ENCODE results near the gene PACS1. TPM values are rescaled to one million over a fixed set of nuclear protein-coding genes. Genes with fewer than 3 reads are reported as not detected.

The PACS1 gene
- total and polyA plus RNA-seq, 2 donors, result 9.2 to 29.5 TPM

DNA sequence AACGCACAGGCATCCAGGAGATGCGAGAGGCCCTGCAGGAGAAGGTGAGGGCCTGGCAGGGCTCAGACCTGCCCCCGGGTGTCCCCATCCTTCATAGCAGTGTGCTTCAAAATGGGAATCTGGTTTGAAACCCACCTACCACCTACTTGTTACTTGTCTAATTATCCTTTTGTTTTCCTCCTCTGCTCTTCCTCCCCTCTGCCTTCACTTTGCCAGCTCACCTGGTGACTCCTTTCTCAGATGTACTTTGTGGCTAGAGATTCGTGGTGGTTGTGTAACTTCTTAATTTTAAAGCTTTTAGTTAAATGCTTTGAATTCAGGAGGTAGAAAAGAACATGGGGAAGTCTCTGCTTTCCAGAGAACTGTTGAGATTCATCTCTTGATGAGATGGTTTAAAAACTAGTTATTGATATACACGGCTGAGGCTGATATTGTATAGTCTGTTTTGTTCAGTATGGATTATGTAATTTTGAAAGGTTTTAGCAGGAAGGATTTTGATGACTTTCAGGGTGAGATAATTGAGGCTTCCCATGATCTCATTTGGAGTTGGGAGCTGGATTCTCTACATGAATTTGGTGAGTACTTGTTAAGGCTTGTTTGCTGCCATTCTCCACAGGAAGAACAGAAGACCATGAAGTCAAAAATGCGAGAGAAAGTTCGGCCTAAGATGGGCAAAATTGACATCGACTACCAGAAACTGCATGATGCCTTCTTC is 9.9 kb upstream of the PACS1 start:
- Histone ChIP-seq H3K4me1 (ENCODE audit: control insufficient read depth in 2 of 2, insufficient read depth in 2 of 2, low read length in 2 of 2) (no peaks in the 10 kb centered on the region), H3K36me3 (ENCODE audit: control insufficient read depth in 2 of 2, insufficient read depth in 2 of 2, low read length in 1 of 2) (peaks cover 80 to 95% of the 10 kb centered on the region in 2 donors), H3K9me3 (ENCODE audit: control insufficient read depth in 2 of 2, insufficient read depth in 1 of 2, low read length in 1 of 2) (no peaks in the 10 kb centered on the region), H3K4me3 (ENCODE audit: low read length in 2 of 2) (no peak overlapping the region), H3K27me3 (ENCODE audit: control insufficient read depth in 2 of 2, insufficient read depth in 1 of 2, low read length in 1 of 2) (no peaks in the 10 kb centered on the region), H3K27ac (ENCODE audit: low read depth in 1 of 2, low read length in 1 of 2) (no peak overlapping the region)
- 86% methylated on average over 8 of the region's 8 CpGs for WGBS
- no peak for DNase-seq (ENCODE audit: low read depth in 6 of 9, low spot score in 9 of 9)

DNA sequence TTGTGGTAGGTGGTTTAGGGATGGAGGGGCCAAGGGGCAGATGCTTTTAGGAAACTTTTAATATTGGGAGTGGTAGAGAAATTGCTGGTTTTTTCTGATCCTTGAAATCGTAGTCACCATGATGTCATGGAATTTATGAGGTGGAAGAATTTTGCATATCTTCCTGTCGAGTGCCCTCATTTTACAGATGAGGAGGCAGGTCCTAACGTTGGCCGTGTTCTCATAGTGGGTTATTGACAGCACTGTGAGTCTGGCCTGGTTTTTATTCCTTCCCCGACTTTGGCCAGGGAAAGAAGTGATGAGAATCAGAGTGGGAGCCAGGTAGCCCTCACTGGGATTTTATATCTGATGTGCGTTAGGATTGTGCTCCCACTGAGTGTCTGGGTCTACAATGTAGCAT is 8.8 kb upstream of the PACS1 start:
- Histone ChIP-seq H3K9me3 (ENCODE audit: control insufficient read depth in 2 of 2, insufficient read depth in 1 of 2, low read length in 1 of 2) (no peaks in the 10 kb centered on the region), H3K4me1 (ENCODE audit: control insufficient read depth in 2 of 2, insufficient read depth in 2 of 2, low read length in 2 of 2) (no peaks in the 10 kb centered on the region), H3K36me3 (ENCODE audit: control insufficient read depth in 2 of 2, insufficient read depth in 2 of 2, low read length in 1 of 2) (peaks cover 80 to 92% of the 10 kb centered on the region in 2 donors), H3K27me3 (ENCODE audit: control insufficient read depth in 2 of 2, insufficient read depth in 1 of 2, low read length in 1 of 2) (no peaks in the 10 kb centered on the region), H3K4me3 (ENCODE audit: low read length in 2 of 2) (no peak overlapping the region), H3K27ac (ENCODE audit: low read depth in 1 of 2, low read length in 1 of 2) (no peak overlapping the region)
- DNase-seq (ENCODE audit: low read depth in 6 of 9, low spot score in 9 of 9), result no peak
- WGBS, result 97% methylated on average over 6 of the region's 6 CpGs

DNA sequence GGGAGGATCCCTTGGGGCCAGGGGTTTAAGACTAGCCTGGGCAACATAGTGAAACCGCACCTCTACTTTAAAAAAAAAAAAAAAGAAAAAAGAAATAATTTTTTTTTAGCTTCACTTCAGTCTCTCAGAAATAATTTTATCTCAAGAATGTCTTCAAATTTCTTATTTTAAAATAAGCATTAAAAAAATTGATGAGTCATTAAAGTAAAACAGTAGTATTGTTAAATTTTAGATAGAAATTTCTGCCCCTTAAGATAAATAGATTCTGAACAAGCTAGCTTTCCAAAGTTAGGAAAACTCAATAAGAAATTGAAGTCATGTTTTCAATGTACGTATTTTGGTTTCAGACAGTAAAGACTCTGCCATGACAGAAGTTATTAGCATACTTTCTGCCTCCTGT is 7.7 kb upstream of the PACS1 start:
- no peak for DNase-seq (ENCODE audit: low read depth in 6 of 9, low spot score in 9 of 9)
- H3K4me1 ChIP-seq (ENCODE audit: control insufficient read depth in 2 of 2, insufficient read depth in 2 of 2, low read length in 2 of 2), result no peaks in the 10 kb centered on the region
- no peaks in the 10 kb centered on the region for H3K27me3 ChIP-seq (ENCODE audit: control insufficient read depth in 2 of 2, insufficient read depth in 1 of 2, low read length in 1 of 2)
- H3K36me3 ChIP-seq (ENCODE audit: control insufficient read depth in 2 of 2, insufficient read depth in 2 of 2, low read length in 1 of 2), result peaks cover 81 to 92% of the 10 kb centered on the region in 2 donors
- no peak overlapping the region for H3K27ac ChIP-seq (ENCODE audit: low read depth in 1 of 2, low read length in 1 of 2)
- 100% methylated on average over 2 of the region's 2 CpGs for WGBS
- no peaks in the 10 kb centered on the region for H3K9me3 ChIP-seq (ENCODE audit: control insufficient read depth in 2 of 2, insufficient read depth in 1 of 2, low read length in 1 of 2)
- no peak overlapping the region for H3K4me3 ChIP-seq (ENCODE audit: low read length in 2 of 2)

DNA sequence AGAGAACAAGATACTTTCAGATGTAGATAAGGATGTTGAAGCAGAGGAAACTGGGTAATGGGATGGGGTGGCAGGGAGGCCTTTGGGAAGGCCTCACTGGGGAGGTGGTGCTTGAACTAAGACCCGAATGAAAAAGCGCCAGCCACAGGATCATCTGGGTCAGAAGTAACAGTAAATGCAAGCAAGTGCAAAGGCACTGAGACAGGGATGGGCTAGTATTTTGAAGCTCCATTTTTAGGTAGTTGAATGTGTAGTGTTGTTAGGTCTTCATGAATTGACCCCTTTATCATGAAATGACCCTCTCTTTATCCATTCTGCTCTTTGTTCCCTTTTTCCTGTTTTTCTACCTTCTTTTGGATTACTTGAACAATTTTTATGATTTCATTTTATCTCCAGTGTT is 6.2 kb upstream of the PACS1 start:
- H3K4me1 ChIP-seq (ENCODE audit: control insufficient read depth in 2 of 2, insufficient read depth in 2 of 2, low read length in 2 of 2), result peaks cover 0 to 11% of the 10 kb centered on the region in 2 donors
- no peak overlapping the region for H3K27ac ChIP-seq (ENCODE audit: low read depth in 1 of 2, low read length in 1 of 2)
- H3K9me3 ChIP-seq (ENCODE audit: control insufficient read depth in 2 of 2, insufficient read depth in 1 of 2, low read length in 1 of 2), result no peaks in the 10 kb centered on the region
- peaks cover 82 to 94% of the 10 kb centered on the region in 2 donors for H3K36me3 ChIP-seq (ENCODE audit: control insufficient read depth in 2 of 2, insufficient read depth in 2 of 2, low read length in 1 of 2)
- no peaks in the 10 kb centered on the region for H3K27me3 ChIP-seq (ENCODE audit: control insufficient read depth in 2 of 2, insufficient read depth in 1 of 2, low read length in 1 of 2)
- H3K4me3 ChIP-seq (ENCODE audit: low read length in 2 of 2), result no peak overlapping the region
- WGBS, result 100% methylated on average over 2 of the region's 2 CpGs
- DNase-seq (ENCODE audit: low read depth in 6 of 9, low spot score in 9 of 9), result no peak

DNA sequence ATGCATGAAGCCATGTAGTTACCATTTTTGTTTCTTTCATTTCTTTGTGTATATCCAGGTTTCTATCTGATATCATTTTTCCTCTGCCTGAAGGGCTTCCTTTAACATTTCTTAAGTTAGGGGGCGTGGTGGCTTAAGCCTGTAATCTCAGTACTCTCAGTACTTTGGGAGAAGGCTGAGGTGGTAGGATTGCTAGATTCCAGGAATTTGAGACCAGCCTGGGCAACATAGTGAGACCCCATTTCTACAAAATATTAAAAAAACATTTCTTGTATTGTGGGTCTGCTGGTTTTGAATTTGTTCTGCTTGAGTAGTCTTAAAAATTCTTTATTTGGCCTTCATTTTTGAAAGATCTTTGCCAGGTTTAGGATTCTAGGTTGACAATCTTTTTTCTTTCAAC is 5.5 kb upstream of the PACS1 start:
- no peaks in the 10 kb centered on the region for H3K27me3 ChIP-seq (ENCODE audit: control insufficient read depth in 2 of 2, insufficient read depth in 1 of 2, low read length in 1 of 2)
- H3K27ac ChIP-seq (ENCODE audit: low read depth in 1 of 2, low read length in 1 of 2), result no peak overlapping the region
- no peaks in the 10 kb centered on the region for H3K9me3 ChIP-seq (ENCODE audit: control insufficient read depth in 2 of 2, insufficient read depth in 1 of 2, low read length in 1 of 2)
- H3K4me1 ChIP-seq (ENCODE audit: control insufficient read depth in 2 of 2, insufficient read depth in 2 of 2, low read length in 2 of 2), result peaks cover 6 to 18% of the 10 kb centered on the region in 2 donors
- H3K4me3 ChIP-seq (ENCODE audit: low read length in 2 of 2), result no peak overlapping the region
- WGBS, result 98% methylated on average over 1 of the region's 1 CpG
- H3K36me3 ChIP-seq (ENCODE audit: control insufficient read depth in 2 of 2, insufficient read depth in 2 of 2, low read length in 1 of 2), result peaks cover 76 to 92% of the 10 kb centered on the region in 2 donors
- no peak for DNase-seq (ENCODE audit: low read depth in 6 of 9, low spot score in 9 of 9)

DNA sequence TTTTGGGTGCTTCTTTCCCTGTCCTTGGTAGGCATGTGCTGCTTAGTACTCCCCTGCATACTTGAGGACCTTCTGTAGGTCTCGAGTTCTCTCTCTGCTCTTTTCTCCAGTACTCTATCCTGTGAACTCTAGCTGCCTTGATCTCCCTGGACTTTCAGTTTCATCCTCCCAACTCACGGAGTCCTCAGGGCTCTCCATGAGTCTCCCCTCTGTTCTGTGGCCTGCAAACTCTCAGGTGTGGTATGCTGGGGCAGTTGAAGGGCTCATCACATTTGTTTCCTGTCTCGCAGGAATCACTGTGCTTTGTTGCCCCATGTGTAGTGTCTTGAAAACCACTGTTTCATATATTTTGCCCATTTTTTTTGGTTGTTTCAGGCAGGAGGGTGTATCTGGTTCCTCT is 3.3 kb upstream of the PACS1 start:
- Histone ChIP-seq H3K4me3 (ENCODE audit: low read length in 2 of 2) (no peak overlapping the region), H3K27ac (ENCODE audit: low read depth in 1 of 2, low read length in 1 of 2) (no peak overlapping the region), H3K9me3 (ENCODE audit: control insufficient read depth in 2 of 2, insufficient read depth in 1 of 2, low read length in 1 of 2) (no peaks in the 10 kb centered on the region), H3K36me3 (ENCODE audit: control insufficient read depth in 2 of 2, insufficient read depth in 2 of 2, low read length in 1 of 2) (peaks cover 55 to 70% of the 10 kb centered on the region in 2 donors), H3K27me3 (ENCODE audit: control insufficient read depth in 2 of 2, insufficient read depth in 1 of 2, low read length in 1 of 2) (no peaks in the 10 kb centered on the region), H3K4me1 (ENCODE audit: control insufficient read depth in 2 of 2, insufficient read depth in 2 of 2, low read length in 2 of 2) (peaks cover 9 to 30% of the 10 kb centered on the region in 2 donors)
- DNase-seq (ENCODE audit: low read depth in 6 of 9, low spot score in 9 of 9), result no peak
- WGBS, result 51% methylated on average over 3 of the region's 3 CpGs

DNA sequence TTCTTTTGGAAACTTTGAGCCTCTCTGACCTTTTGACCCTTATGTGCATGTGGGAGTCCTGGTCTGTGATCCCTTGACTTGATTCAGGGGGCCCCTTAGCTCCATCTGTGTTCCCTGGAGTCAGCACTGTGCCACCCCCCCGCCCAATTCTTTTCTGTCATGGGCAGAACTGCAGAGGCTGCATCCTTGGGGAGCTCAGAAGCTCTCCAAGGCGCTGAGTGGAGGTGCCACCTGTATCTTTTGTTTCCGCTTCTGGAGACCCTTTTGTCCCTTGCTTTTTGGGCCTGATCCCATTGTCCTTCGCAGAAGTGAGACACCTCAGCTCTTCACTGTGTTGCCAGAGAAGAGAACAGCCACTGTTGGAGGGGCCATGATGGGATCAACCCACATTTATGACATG is 2.4 kb upstream of the PACS1 start:
- Histone ChIP-seq H3K27me3 (ENCODE audit: control insufficient read depth in 2 of 2, insufficient read depth in 1 of 2, low read length in 1 of 2) (no peaks in the 10 kb centered on the region), H3K27ac (ENCODE audit: low read depth in 1 of 2, low read length in 1 of 2) (no peak overlapping the region), H3K4me1 (ENCODE audit: control insufficient read depth in 2 of 2, insufficient read depth in 2 of 2, low read length in 2 of 2) (peaks cover 9 to 36% of the 10 kb centered on the region in 2 donors), H3K36me3 (ENCODE audit: control insufficient read depth in 2 of 2, insufficient read depth in 2 of 2, low read length in 1 of 2) (peaks cover 54 to 67% of the 10 kb centered on the region in 2 donors), H3K9me3 (ENCODE audit: control insufficient read depth in 2 of 2, insufficient read depth in 1 of 2, low read length in 1 of 2) (no peaks in the 10 kb centered on the region), H3K4me3 (ENCODE audit: low read length in 2 of 2) (no peak overlapping the region)
- WGBS, result 98% methylated on average over 4 of the region's 4 CpGs
- DNase-seq (ENCODE audit: low read depth in 6 of 9, low spot score in 9 of 9), result no peak

DNA sequence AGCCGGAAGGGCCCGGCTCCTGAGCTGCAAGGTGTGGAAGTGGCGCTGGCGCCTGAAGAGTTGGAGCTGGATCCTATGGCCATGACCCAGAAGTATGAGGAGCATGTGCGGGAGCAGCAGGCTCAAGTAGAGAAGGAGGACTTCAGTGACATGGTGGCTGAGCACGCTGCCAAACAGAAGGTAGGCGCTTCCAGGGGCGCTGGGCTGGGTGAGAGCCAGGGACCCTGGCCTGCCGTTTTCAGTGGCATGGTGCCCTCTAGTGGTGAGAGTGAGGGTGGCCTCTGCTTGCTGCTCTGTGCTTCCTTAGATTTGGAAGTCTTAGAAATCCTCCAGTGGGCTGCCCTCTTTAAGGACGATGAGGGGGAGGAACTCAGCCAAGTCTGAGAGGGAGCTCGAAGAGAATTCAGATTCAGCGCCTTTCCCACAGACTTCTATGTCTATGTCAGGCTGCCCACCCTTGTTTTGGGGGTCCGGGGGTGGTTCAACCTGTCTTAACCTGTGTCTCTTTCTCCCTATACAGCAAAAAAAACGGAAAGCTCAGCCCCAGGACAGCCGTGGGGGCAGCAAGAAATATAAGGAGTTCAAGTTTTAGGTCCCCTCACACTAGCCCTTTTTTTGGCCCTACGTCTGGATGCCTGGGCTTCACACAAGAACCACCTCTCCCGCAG is 1.8 kb upstream of the PACS1 start:
- H3K27ac ChIP-seq (ENCODE audit: low read depth in 1 of 2, low read length in 1 of 2), result peak overlapping the region; percentile 50 to 87
- H3K9me3 ChIP-seq (ENCODE audit: control insufficient read depth in 2 of 2, insufficient read depth in 1 of 2, low read length in 1 of 2), result no peaks in the 10 kb centered on the region
- DNase-seq (ENCODE audit: low read depth in 6 of 9, low spot score in 9 of 9), result peak in 3 of 9 donors; percentile 68 to 82 (median 82)
- H3K4me3 ChIP-seq (ENCODE audit: low read length in 2 of 2), result no peak overlapping the region
- H3K27me3 ChIP-seq (ENCODE audit: control insufficient read depth in 2 of 2, insufficient read depth in 1 of 2, low read length in 1 of 2), result no peaks in the 10 kb centered on the region
- H3K36me3 ChIP-seq (ENCODE audit: control insufficient read depth in 2 of 2, insufficient read depth in 2 of 2, low read length in 1 of 2), result peaks cover 47 to 65% of the 10 kb centered on the region in 2 donors
- 69% methylated on average over 17 of the region's 17 CpGs for WGBS
- H3K4me1 ChIP-seq (ENCODE audit: control insufficient read depth in 2 of 2, insufficient read depth in 2 of 2, low read length in 2 of 2), result peaks cover 9 to 38% of the 10 kb centered on the region in 2 donors

DNA sequence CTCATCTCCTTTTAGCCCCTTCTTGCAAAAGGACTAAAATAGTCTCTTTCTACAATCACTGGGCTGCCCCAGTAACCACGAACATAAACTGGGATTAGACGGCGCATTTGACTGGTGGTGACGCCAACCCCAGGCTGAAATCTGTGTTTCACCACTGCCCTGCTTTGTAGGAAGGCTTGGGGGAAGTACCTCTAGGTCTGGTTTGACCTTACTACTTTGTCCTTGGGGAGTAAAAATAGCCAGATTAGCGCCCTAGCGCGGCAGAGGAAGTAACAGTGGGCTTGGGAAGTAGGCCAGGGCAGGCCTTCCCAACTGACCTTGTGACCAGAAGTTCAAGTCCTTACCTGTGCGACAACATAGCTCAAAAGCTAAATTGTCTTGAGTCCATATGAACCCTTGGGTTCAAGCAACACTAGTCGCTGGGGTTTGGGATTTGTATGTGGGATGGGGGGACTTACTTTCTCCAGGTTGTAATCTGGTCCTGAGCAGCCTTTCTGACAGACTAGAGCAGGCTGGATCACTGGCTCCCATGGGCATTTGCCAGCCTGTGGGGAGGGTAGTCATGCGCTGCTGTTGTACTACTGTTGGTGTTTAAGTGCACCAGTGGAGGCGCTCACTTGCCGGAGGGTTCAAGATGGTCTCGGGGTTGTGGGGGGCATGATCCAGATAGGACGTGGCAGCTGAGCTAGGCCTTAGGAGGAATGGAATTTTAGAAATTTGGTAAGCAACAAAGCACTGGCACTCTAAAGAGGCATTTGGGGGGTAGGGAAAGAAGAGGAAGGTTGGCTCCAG is 953 bp upstream of the PACS1 start:
- Histone ChIP-seq H3K27ac (ENCODE audit: low read depth in 1 of 2, low read length in 1 of 2) (peak overlapping the region; percentile 85 to 87), H3K27me3 (ENCODE audit: control insufficient read depth in 2 of 2, insufficient read depth in 1 of 2, low read length in 1 of 2) (no peaks in the 10 kb centered on the region), H3K4me1 (ENCODE audit: control insufficient read depth in 2 of 2, insufficient read depth in 2 of 2, low read length in 2 of 2) (peaks cover 9 to 38% of the 10 kb centered on the region in 2 donors), H3K9me3 (ENCODE audit: control insufficient read depth in 2 of 2, insufficient read depth in 1 of 2, low read length in 1 of 2) (no peaks in the 10 kb centered on the region), H3K4me3 (ENCODE audit: low read length in 2 of 2) (peak overlapping the region; percentile 44 to 89), H3K36me3 (ENCODE audit: control insufficient read depth in 2 of 2, insufficient read depth in 2 of 2, low read length in 1 of 2) (peaks cover 42 to 62% of the 10 kb centered on the region in 2 donors)
- WGBS, result 72% methylated on average over 14 of the region's 14 CpGs
- DNase-seq (ENCODE audit: low read depth in 6 of 9, low spot score in 9 of 9), result no peak

Data from thymus (tissue), 11 donors.